Skeletal muscle tissue (tissue), 4 donors: ENCODE data around the gene CEP104. TPM values are rescaled to one million over a fixed set of nuclear protein-coding genes. Genes with fewer than 3 reads are reported as not detected.
A peak's percentile ranks its signal among the peaks of the same experiment; 100 is the strongest.

Experiments used
- H3K27ac ChIP-seq: one replicate; pipeline ENCODE4 v1.7.0; 2013; ENCODE audit warnings: mild to moderate bottlenecking, low read depth, low read length, inconsistent platforms
- H3K27me3 ChIP-seq, 3 donors: one replicate each; pipeline ENCODE4 v1.7.0; 2013; ENCODE audit warnings: low read length in 3 of 3; ENCODE audit not compliant: control insufficient read depth in 3 of 3, insufficient read depth in 3 of 3
- H3K36me3 ChIP-seq, 3 donors: one replicate each; pipeline ENCODE4 v1.7.0; 2013; ENCODE audit warnings: low read length in 3 of 3; ENCODE audit not compliant: control insufficient read depth in 3 of 3, insufficient read depth in 3 of 3
- H3K4me1 ChIP-seq, 3 donors: one replicate each; pipeline ENCODE4 v1.7.0; 2013; ENCODE audit warnings: low read length in 3 of 3, mild to moderate bottlenecking in 3 of 3; ENCODE audit not compliant: control insufficient read depth in 3 of 3, insufficient read depth in 3 of 3
- H3K4me3 ChIP-seq, 3 donors: one replicate each; pipeline ENCODE4 v1.7.0; 2013; ENCODE audit warnings: low read length in 3 of 3
- H3K9ac ChIP-seq, 3 donors: one replicate each; pipeline ENCODE4 v1.7.0; 2013; ENCODE audit warnings: low read length in 3 of 3, mild to moderate bottlenecking in 3 of 3, moderate library complexity in 2 of 3, low read depth in 1 of 3
- H3K9me3 ChIP-seq, 3 donors: one replicate each; pipeline ENCODE4 v1.7.0; 2013; ENCODE audit warnings: low read length in 3 of 3; ENCODE audit not compliant: control insufficient read depth in 3 of 3
- total RNA-seq: library from RNA; depleted of rRNA; stranded (reverse); fragments of >200 nt; gene quantifications from one replicate; pipeline ENCODE4 v1.2.3, GENCODE V29; 2014
- donor health status: Osteomylitis.

CEP104 gene
- total RNA-seq, 1 donor from 2014 or later, result 26.1 TPM

DNA sequence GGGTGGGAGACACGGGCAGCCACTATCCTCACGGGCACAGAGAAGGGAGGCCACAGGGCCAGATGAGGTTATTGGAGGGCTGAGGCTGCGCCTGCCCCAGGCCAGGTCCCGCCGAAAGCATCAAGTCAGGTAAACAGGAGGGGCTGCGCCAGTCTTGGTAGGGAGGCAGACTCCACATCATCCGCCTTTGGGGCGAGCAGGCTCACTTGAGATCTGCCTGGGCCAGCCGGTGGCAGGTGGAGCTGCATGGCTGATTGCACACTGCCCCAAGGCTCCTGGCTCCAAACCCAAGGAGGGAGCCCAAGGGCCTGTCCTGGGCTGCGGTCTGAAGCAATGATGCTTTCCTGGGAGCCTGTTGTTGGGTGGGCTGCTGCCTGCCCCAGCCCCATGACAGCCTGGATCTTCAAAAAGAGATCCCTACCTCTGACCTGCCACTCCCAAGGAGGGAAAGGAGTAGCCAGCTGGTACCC, 79.9 kb downstream of the CEP104 start:
- Histone ChIP-seq H3K9me3 (no peaks in the 10 kb centered on the region), H3K4me1 (peaks cover 15 to 37% (median 24%) of the 10 kb centered on the region in 3 donors), H3K4me3 (no peak overlapping the region), H3K36me3 (peaks cover 29 to 34% (median 30%) of the 10 kb centered on the region in 3 donors), H3K27me3 (no peaks in the 10 kb centered on the region), H3K27ac (no peak overlapping the region), H3K9ac (peak overlapping the region in 1 of 3 donors; percentile 33)

DNA sequence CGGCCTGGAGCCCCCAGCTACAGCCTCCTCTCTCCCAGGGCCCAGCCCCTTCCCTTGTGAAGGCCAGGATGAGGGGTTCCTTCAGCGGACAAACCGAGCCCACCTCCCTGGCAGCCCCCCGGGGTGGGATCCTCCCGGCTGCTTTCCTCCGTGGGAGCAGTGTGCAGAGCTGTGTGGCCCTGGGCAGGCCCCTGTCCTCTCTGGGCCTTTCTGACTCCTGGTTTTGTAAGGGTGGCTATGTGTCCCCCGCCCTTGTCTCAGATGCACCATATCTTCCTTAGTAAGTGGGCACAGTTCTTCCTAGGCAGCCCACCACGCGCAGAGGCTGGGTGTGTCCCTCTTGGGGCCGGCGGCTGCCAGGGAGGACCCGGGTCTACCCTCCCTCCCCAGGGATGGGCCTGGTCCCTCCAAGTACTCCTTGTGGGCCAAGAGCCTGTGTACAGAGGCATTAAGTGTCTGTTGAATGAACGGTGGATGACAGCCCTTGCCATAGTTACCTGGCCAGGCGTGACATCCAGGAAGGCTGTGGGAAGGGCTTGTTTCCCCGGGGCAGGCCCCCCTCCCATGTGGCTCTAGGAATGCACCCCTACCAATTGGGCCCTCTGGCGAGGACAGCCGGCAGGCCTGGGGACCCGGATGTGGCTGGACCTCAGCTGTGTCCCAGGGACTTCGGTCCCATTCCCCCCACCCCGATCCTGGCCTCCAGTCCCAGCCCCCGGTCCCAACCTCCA, 80.6 kb downstream of the CEP104 start:
- Histone ChIP-seq H3K4me3 (no peak overlapping the region), H3K4me1 (peaks cover 21 to 43% (median 31%) of the 10 kb centered on the region in 3 donors), H3K36me3 (peaks cover 22 to 26% (median 25%) of the 10 kb centered on the region in 3 donors), H3K27me3 (no peaks in the 10 kb centered on the region), H3K9ac (peak overlapping the region in 2 of 3 donors; percentile 14 to 33), H3K27ac (no peak overlapping the region), H3K9me3 (no peaks in the 10 kb centered on the region)

DNA sequence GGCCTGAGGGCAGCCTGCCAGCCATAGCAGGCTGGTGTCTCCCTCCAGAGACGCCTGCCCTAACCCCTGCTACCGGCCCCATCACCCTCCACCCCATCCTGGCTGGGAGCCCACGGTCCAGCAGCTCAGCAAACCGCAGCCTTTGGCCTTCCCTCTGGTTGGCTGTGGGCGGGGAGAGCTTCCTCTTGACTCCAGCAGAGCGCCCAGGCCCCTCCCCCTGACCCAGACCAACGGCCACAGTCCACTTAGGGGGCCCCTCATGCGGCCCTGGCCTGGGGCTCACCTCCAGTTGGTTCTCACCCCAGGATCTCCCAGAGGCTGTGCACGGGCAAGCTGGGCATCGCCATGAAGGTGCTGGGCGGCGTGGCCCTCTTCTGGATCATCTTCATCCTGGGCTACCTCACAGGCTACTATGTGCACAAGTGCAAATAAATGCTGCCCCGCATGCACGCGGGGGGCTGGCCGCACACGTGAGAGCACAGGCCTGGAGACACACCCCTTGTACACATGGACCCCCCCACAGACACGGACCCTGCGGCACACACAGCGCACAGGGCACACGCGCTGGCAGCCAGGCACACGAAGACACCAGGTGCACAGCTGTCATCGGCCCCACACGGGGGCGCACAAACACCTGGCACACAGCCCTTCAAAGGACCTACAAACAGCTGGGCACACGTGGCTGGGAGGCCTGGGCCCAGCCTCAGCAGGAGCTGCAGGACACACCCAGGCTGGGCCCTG, 81.4 kb downstream of the CEP104 start:
- Histone ChIP-seq H3K9me3 (no peaks in the 10 kb centered on the region), H3K4me1 (peaks cover 21 to 45% (median 34%) of the 10 kb centered on the region in 3 donors), H3K4me3 (no peak overlapping the region), H3K27ac (no peak overlapping the region), H3K36me3 (peaks cover 16 to 21% (median 18%) of the 10 kb centered on the region in 3 donors), H3K27me3 (no peaks in the 10 kb centered on the region), H3K9ac (peak overlapping the region in 2 of 3 donors; percentile 14 to 33)

DNA sequence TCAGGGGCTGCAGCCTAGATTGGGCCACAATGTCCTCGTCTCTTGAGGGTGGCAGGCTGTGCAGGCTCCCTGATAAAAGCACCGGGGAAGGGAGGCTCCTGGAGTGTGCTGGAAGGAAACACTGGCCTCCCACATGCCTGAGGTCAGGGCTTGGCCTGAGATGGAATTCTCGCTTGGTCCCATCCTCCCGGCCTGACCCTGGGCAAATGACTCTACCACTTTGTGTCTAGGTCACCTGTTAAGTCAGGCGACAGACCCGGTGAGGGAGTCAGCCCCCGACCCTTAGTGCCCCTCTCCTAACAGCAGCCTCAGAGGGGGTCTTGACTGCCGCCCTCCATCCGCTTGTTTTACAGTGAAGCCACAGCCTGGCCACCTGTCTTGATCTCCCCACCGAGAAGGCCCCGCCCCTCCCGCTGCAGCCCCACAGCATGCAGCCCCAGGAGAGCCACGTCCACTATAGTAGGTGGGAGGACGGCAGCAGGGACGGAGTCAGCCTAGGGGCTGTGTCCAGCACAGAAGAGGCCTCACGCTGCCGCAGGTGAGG, 82.0 kb downstream of the CEP104 start:
- Histone ChIP-seq H3K4me1 (peaks cover 21 to 45% (median 34%) of the 10 kb centered on the region in 3 donors), H3K27me3 (no peaks in the 10 kb centered on the region), H3K9ac (no peak overlapping the region), H3K9me3 (no peaks in the 10 kb centered on the region), H3K36me3 (peaks cover 11 to 15% (median 11%) of the 10 kb centered on the region in 3 donors), H3K27ac (no peak overlapping the region), H3K4me3 (no peak overlapping the region)

DNA sequence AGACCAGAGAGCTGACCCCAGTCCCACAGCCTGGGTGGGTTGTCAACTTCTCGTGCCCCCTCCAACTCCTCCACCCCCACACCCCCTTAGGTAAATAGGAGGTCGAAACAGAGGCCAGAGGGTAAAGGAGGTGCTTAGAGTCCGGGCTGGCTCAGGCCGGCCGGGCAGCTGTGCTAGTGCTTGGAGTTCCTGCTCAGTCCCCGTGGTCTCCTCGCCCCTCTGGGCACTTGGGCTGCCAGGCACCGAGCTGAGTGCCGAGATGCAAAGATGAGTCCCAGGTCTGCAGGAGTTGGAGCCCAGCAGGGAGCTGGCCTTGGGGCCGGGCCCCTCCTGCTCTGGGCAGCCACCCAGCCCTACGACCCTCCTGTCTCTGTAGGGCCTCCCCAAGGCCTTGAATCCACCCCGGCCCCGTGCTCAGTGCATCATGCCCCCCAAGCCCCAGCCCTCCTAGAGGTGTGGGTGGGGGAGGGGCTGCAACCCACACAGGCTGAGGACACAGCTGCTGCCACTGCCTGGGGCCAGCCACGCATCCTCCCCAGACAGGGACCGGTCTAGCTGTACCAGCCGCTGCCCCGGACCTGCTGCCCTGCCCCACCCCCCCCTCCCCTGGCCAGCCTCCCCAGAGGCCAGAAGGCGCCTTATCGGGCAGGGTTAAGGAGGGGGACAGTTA, 82.6 kb downstream of the CEP104 start:
- H3K36me3 ChIP-seq, result peaks cover 5 to 9% (median 5%) of the 10 kb centered on the region in 3 donors
- peaks cover 21 to 45% (median 34%) of the 10 kb centered on the region in 3 donors for H3K4me1 ChIP-seq
- H3K27ac ChIP-seq, result no peak overlapping the region
- H3K27me3 ChIP-seq, result no peaks in the 10 kb centered on the region
- no peaks in the 10 kb centered on the region for H3K9me3 ChIP-seq
- no peak overlapping the region for H3K9ac ChIP-seq
- no peak overlapping the region for H3K4me3 ChIP-seq

DNA sequence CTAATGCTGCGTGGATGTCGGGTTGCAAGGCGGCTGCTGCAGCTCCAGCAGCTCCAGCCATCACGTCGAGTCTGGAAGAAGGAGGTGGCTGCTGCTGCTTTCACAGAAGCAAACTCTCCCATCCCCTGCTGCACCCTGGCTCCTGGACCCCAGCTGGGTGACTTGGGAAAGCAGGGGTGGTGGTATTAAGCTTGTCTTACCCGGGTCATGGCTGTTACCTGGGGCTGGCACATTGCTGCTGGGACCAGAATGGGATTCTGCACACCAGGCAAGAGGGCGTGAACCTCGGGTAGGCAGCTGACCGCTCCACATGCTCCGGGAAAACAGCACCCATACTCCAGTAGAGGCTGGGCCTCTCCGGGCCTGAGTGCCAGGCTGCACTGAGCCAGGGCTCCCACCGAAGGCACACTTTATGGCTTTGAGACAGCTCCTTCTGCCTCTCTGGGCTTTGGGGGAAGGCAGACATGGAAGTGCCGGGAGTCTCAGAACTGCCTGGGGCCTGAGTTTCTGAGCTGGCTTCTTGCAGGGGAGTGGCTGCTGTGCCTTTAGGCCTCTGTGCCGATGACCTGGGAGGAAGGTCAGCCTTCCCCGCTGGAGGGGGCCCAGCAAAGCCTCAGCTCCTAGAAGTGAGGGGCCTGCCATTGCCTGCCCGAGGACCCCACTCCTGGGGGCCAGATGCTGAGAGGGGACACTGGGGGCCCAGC, 83.3 kb downstream of the CEP104 start:
- H3K9ac ChIP-seq, result peak overlapping the region in 1 of 3 donors; percentile 33
- H3K36me3 ChIP-seq, result peaks cover 0 to 2% (median 0%) of the 10 kb centered on the region in 3 donors
- peaks cover 18 to 41% (median 28%) of the 10 kb centered on the region in 3 donors for H3K4me1 ChIP-seq
- H3K4me3 ChIP-seq, result no peak overlapping the region
- peaks cover 0 to 4% (median 0%) of the 10 kb centered on the region in 3 donors for H3K27me3 ChIP-seq
- H3K27ac ChIP-seq, result no peak overlapping the region
- no peaks in the 10 kb centered on the region for H3K9me3 ChIP-seq

DNA sequence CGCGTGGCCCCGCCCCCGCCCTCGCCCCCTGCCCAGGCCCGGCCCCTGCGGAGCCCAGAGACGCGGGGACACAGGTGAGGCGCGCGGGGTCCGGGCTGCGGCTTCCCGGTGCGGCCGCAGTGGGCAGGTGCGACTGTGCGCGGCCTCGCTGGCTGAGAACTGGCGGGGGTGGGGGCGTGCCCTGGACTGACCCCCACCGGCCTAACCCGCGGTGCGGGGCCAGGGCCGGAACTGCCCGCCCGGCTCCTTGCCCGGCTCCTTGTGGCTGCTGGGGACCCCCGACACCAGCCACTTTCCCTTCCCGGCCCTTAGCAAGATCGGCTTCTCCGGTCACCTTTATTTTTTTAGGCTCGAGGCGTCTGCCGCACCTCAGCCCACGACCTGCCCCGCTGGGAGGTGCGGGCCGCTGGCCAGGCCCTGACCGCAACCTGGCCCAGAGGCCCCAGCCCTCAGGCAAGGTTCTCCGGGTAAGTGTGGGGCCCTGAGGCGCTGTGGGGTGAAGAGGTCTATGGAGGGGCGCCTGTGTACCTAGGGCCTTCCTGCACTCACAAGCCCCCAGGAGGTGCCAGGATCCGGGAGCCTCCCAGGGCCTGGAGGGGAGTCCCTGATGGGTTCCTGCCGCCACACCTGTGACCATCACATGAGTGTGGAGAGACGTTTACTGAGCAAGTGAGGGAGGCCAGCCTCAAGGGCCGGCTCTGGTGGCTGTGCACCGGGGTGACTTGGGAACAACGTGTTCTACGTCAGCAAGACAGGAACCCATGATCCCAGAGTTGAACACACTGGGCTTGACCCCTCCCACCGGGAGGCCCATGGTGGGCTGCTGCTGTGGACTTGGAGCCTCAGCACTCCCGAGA, 84.1 kb downstream of the CEP104 start, which contains the start of gene SMIM1:
SMIM1 (plus strand) TSS at position 35 of the 857 bp plus-strand sequence. CDS start 2,625 bp downstream, outside the sequence.
- H3K9me3 ChIP-seq, result no peaks in the 10 kb centered on the region
- H3K36me3 ChIP-seq, result no peaks in the 10 kb centered on the region
- H3K27ac ChIP-seq, result no peak within 1 kb of the TSS
- peak within 1 kb of the TSS; percentile 48 to 68 (median 52) for H3K4me3 ChIP-seq
- peaks cover 11 to 34% (median 21%) of the 10 kb centered on the region in 3 donors for H3K4me1 ChIP-seq
- peak within 1 kb of the TSS in 2 of 3 donors; percentile 50 to 53 for H3K9ac ChIP-seq
- H3K27me3 ChIP-seq, result peaks cover 0 to 8% (median 6%) of the 10 kb centered on the region in 3 donors

DNA sequence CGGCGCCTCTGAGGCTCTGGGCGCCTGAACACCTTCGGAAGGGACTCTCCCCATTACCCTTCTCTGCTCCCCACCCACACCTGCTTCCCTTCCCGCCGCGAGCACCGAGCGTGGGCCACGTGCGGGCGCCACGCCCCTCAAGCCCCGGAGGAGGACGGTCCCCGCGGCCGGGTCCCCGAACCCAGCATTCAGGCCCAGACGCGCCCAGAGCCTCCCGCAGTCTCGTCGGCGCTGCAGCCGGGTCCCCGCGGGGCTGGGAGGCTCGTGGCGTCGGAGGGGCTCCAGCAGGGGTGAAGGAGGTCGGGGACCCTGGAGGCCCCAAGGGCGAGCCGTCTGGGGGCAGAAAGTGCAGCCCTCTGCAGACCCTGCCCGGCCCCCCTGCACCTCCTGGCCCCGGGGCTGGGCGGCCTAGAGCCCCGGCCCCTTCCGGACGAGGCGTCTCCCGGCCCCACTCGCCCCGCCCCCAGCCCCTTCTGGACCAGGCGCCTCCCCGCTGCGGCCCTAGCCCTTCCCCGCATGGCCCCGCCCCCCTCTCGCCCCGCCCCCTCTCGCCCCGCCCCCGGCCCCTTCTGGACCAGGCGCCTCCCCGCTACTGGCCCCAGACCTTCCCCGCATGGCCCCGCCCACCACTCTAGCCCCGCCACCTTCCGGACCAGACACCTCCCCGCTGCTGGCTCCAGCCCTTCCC, 84.8 kb downstream of the CEP104 start:
- Histone ChIP-seq H3K36me3 (no peaks in the 10 kb centered on the region), H3K27me3 (peaks cover 3 to 11% (median 10%) of the 10 kb centered on the region in 3 donors), H3K9ac (peak overlapping the region in 2 of 3 donors; percentile 45 to 53), H3K4me1 (peaks cover 11 to 34% (median 19%) of the 10 kb centered on the region in 3 donors), H3K4me3 (peak overlapping the region; percentile 48 to 68 (median 52)), H3K27ac (no peak overlapping the region), H3K9me3 (no peaks in the 10 kb centered on the region)
